Liver (tissue), 3 donors: ENCODE results near the gene HSD17B4.
"Not testable (repeated sequence)": the region's sequence is repeated elsewhere in the genome, so short reads cannot be mapped to it uniquely, and the experiment has no call there.

Experiments
- EGR1 ChIP-seq, 2 donors: IDR thresholded peaks; 2 replicates each; pipeline ENCODE4 v1.6.1; 2016 to 2018; ENCODE audit warnings: antibody characterized with exemption in 2 of 2, low read depth in 2 of 2
- FOXA1 ChIP-seq: IDR thresholded peaks from 2 replicates; pipeline ENCODE4 v1.6.1; 2016; ENCODE audit warnings: antibody characterized with exemption
- GABPA ChIP-seq, 2 donors: IDR thresholded peaks in 1 of 2; conservative IDR thresholded peaks in 1 of 2; 2 replicates each; pipeline ENCODE4 v1.6.1; 2016; ENCODE audit warnings: antibody characterized with exemption in 2 of 2, mild to moderate bottlenecking in 1 of 2, moderate library complexity in 1 of 2
- HNF4A ChIP-seq, 2 donors: conservative IDR thresholded peaks; 2 replicates each; pipeline ENCODE4 v1.6.1; 2016; ENCODE audit warnings: antibody characterized with exemption in 2 of 2, mild to moderate bottlenecking in 2 of 2
- JUND ChIP-seq, 2 donors: IDR thresholded peaks; 2 replicates each; pipeline ENCODE4 v1.6.1; 2016; ENCODE audit warnings: antibody characterized with exemption in 2 of 2
- MAX ChIP-seq: IDR thresholded peaks from 2 replicates; pipeline ENCODE4 v1.6.1; 2016; ENCODE audit warnings: antibody characterized with exemption
- RAD21 ChIP-seq, 2 donors: IDR thresholded peaks; 2 replicates each; pipeline ENCODE4 v1.6.1; 2016; ENCODE audit warnings: antibody characterized with exemption in 2 of 2, mild to moderate bottlenecking in 2 of 2
- SP1 ChIP-seq: IDR thresholded peaks from 2 replicates; pipeline ENCODE4 v1.6.1; 2018; ENCODE audit warnings: antibody characterized with exemption, mild to moderate bottlenecking
- YY1 ChIP-seq: IDR thresholded peaks from 2 replicates; pipeline ENCODE4 v1.6.1; 2016; ENCODE audit warnings: antibody characterized with exemption, mild to moderate bottlenecking
- ZBTB33 ChIP-seq: IDR thresholded peaks from 2 replicates; pipeline ENCODE4 v1.6.1; 2016; ENCODE audit warnings: antibody characterized with exemption
- TF ChIP-seq, protein P1 (sequence below): fragments of 150-350 bp; IDR thresholded peaks from 2 replicates; pipeline ENCODE4 v1.5.1; 2017; ENCODE audit warnings: improper control_type of control experiment, low read depth, low read length; ENCODE audit not compliant: missing input control
- TF ChIP-seq, protein P2 (sequence below): IDR thresholded peaks from 2 replicates; pipeline ENCODE4 v1.6.1; 2016; ENCODE audit warnings: antibody characterized with exemption, mild to moderate bottlenecking
- donor health status: healthy.
- donor health status: healthy.

GRCh38 chr5:119437785-119438586 lies 14.3 kb upstream of the HSD17B4 start:
- not testable (repeated sequence) for TF ChIP-seq FOXA1; EGR1 (IDR thresholded peaks at IDR 0.05; ENCODE audit: low read depth in 2 of 2); RAD21 (IDR thresholded peaks at IDR 0.05); ZBTB33; HNF4A (conservative IDR thresholded peaks at IDR 0.05); SP1; GABPA (IDR thresholded peaks at IDR 0.05 in 1 of 2, conservative IDR thresholded peaks at IDR 0.05 in 1 of 2); JUND (IDR thresholded peaks at IDR 0.05); YY1; MAX
- TF ChIP-seq, protein P1, sequence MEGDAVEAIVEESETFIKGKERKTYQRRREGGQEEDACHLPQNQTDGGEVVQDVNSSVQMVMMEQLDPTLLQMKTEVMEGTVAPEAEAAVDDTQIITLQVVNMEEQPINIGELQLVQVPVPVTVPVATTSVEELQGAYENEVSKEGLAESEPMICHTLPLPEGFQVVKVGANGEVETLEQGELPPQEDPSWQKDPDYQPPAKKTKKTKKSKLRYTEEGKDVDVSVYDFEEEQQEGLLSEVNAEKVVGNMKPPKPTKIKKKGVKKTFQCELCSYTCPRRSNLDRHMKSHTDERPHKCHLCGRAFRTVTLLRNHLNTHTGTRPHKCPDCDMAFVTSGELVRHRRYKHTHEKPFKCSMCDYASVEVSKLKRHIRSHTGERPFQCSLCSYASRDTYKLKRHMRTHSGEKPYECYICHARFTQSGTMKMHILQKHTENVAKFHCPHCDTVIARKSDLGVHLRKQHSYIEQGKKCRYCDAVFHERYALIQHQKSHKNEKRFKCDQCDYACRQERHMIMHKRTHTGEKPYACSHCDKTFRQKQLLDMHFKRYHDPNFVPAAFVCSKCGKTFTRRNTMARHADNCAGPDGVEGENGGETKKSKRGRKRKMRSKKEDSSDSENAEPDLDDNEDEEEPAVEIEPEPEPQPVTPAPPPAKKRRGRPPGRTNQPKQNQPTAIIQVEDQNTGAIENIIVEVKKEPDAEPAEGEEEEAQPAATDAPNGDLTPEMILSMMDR = not testable (repeated sequence)
- TF ChIP-seq, protein P2, sequence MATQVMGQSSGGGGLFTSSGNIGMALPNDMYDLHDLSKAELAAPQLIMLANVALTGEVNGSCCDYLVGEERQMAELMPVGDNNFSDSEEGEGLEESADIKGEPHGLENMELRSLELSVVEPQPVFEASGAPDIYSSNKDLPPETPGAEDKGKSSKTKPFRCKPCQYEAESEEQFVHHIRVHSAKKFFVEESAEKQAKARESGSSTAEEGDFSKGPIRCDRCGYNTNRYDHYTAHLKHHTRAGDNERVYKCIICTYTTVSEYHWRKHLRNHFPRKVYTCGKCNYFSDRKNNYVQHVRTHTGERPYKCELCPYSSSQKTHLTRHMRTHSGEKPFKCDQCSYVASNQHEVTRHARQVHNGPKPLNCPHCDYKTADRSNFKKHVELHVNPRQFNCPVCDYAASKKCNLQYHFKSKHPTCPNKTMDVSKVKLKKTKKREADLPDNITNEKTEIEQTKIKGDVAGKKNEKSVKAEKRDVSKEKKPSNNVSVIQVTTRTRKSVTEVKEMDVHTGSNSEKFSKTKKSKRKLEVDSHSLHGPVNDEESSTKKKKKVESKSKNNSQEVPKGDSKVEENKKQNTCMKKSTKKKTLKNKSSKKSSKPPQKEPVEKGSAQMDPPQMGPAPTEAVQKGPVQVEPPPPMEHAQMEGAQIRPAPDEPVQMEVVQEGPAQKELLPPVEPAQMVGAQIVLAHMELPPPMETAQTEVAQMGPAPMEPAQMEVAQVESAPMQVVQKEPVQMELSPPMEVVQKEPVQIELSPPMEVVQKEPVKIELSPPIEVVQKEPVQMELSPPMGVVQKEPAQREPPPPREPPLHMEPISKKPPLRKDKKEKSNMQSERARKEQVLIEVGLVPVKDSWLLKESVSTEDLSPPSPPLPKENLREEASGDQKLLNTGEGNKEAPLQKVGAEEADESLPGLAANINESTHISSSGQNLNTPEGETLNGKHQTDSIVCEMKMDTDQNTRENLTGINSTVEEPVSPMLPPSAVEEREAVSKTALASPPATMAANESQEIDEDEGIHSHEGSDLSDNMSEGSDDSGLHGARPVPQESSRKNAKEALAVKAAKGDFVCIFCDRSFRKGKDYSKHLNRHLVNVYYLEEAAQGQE = not testable (repeated sequence)
